AG09309 (cell line): ENCODE results near the gene KPNA3.
A peak's percentile ranks its signal among the peaks of the same experiment; 100 is the strongest.

ENCODE experiments used
- DNase-seq: peaks from one replicate; pipeline ENCODE4 v3.0.0-alpha.2; 2010; ENCODE audit warnings: low read depth
- H3K4me3 ChIP-seq: 2 replicates; pipeline ENCODE4 v1.5.1; 2011; ENCODE audit warnings: mild to moderate bottlenecking, low read depth, low read length, moderate library complexity; ENCODE audit not compliant: control insufficient read depth
- CTCF ChIP-seq: IDR thresholded peaks from 2 replicates; pipeline ENCODE4 v1.5.1; 2011; ENCODE audit warnings: mild to moderate bottlenecking, low read depth, low read length, inconsistent platforms; ENCODE audit not compliant: insufficient read depth, control insufficient read depth; ENCODE audit errors: missing control alignments

KPNA3 gene

GRCh38 chr13:49652355-49653305 is 139.9 kb downstream of the KPNA3 start:
- no peak for DNase-seq
- H3K4me3 ChIP-seq = no peak overlapping the region
- TF ChIP-seq CTCF = peak; percentile 51

DNA sequence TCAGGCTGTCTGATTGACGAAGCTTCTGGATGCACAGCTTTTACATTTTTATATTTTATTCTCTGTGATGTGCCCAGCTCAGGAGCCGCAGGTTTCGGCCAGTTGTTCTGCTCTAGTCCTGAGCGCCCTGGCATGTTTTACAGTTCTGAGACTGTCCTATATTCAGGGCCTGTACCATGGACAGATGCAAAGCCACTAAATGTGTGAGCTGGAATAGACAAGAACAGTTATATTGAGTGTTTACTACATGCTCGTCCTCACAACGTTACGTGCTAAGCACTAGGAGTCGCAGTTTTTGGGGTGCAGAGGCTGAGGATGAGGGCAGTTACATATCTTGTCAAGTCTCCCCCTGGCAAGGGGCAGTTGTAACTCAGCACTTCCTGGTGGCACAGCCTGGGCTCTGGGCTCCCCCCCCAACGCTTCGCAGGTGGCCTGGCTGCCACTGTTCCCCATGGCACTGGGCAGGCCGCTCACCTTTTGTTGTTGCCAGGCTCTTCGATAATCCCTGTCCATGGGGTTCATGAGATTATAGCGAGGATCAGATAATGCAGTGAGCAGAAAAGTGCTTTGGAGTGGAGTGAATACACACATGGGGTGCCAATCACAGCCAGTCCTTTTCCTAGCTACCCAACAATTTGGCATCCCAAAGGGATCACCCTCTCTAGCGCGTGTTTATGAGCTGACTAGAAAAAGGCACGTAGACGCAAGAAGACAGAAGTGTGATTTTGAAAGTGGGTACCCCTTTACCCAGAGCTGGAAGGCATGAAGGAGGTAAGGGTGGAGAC is 140.7 kb downstream of the KPNA3 start:
- TF ChIP-seq CTCF = no peak
- DNase-seq = no peak
- H3K4me3 ChIP-seq = no peak overlapping the region

DNA sequence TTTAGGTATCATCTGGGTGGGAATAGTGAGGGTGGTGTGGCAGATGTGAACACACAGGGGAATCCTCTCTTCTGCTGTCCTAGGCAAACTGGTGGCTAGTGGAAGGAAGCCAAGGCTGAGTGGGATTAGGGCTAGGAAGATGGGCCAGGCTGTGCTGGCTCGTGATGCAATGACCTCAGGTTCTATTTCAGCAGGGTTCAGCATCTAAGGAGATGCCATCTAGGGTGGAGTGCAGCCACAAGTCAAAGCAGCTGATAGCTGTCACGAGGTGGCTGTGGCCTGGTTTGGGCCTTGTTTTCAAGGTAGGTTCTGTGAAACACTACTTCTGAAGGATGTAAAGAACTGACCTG is 142.5 kb downstream of the KPNA3 start:
- no peak for DNase-seq
- H3K4me3 ChIP-seq = no peak overlapping the region
- TF ChIP-seq CTCF = no peak
